ENCODE data around the gene HOPX.
"Not testable (repeated sequence)": the region's sequence is repeated elsewhere in the genome, so short reads cannot be mapped to it uniquely, and the experiment has no call there.

Gene HOPX

GRCh38 chr4:56668267-56668666 lies 12.8 kb downstream of the HOPX start:
- DNase-seq (ENCODE audit: low read depth), result no peak
- no peak overlapping the region for H3K4me3 ChIP-seq (ENCODE audit: control insufficient read depth, low read depth, low read length)
- peak; percentile 9 for TF ChIP-seq CTCF (IDR thresholded peaks at IDR 0.05; ENCODE audit: control insufficient read depth, insufficient read depth, low read depth, low read length, missing control alignments)

GRCh38 chr4:56667396-56667795 lies 13.7 kb downstream of the HOPX start:
- DNase-seq (ENCODE audit: low read depth); H3K4me3 ChIP-seq (ENCODE audit: control insufficient read depth, low read depth, low read length): not testable (repeated sequence)

GRCh38 chr4:56666279-56666678 lies 14.8 kb downstream of the HOPX start:
- TF ChIP-seq CTCF (IDR thresholded peaks at IDR 0.05; ENCODE audit: control insufficient read depth, insufficient read depth, low read depth, low read length, missing control alignments), result no peak
- DNase-seq (ENCODE audit: low read depth), result no peak
- H3K4me3 ChIP-seq (ENCODE audit: control insufficient read depth, low read depth, low read length), result no peak overlapping the region

- H3K4me3 ChIP-seq (ENCODE audit: control insufficient read depth, low read depth, low read length), result no peak overlapping the region
- no peak for DNase-seq (ENCODE audit: low read depth)
- no peak for TF ChIP-seq CTCF (IDR thresholded peaks at IDR 0.05; ENCODE audit: control insufficient read depth, insufficient read depth, low read depth, low read length, missing control alignments)
These were observed 15.3 kb downstream of the HOPX start for GRCh38 chr4:56665781-56666180.

- no peak overlapping the region for H3K4me3 ChIP-seq (ENCODE audit: control insufficient read depth, low read depth, low read length)
- no peak for DNase-seq (ENCODE audit: low read depth)
- no peak for TF ChIP-seq CTCF (IDR thresholded peaks at IDR 0.05; ENCODE audit: control insufficient read depth, insufficient read depth, low read depth, low read length, missing control alignments)
These were observed 18.2 kb downstream of the HOPX start for GRCh38 chr4:56662782-56663468.

GRCh38 chr4:56659946-56660345 lies 21.1 kb downstream of the HOPX start:
- H3K4me3 ChIP-seq (ENCODE audit: control insufficient read depth, low read depth, low read length), result no peak overlapping the region
- no peak for TF ChIP-seq CTCF (IDR thresholded peaks at IDR 0.05; ENCODE audit: control insufficient read depth, insufficient read depth, low read depth, low read length, missing control alignments)
- no peak for DNase-seq (ENCODE audit: low read depth)

- peak; percentile 39 for DNase-seq (ENCODE audit: low read depth)
- TF ChIP-seq CTCF (IDR thresholded peaks at IDR 0.05; ENCODE audit: control insufficient read depth, insufficient read depth, low read depth, low read length, missing control alignments), result no peak
- H3K4me3 ChIP-seq (ENCODE audit: control insufficient read depth, low read depth, low read length), result no peak overlapping the region
These were observed 22.6 kb downstream of the HOPX start for GRCh38 chr4:56658528-56658927.

Measured in AG09309 (cell line).